ENCODE data around the gene SHCBP1L.
A peak's percentile ranks its signal among the peaks of the same experiment; 100 is the strongest.
"Not testable (repeated sequence)": the region's sequence is repeated elsewhere in the genome, so short reads cannot be mapped to it uniquely, and the experiment has no call there.

The SHCBP1L gene

GRCh38 chr1:182965096-182965495 is 12.1 kb upstream of the SHCBP1L start:
- DNase-seq (ENCODE audit: low spot score), result no peak

DNA sequence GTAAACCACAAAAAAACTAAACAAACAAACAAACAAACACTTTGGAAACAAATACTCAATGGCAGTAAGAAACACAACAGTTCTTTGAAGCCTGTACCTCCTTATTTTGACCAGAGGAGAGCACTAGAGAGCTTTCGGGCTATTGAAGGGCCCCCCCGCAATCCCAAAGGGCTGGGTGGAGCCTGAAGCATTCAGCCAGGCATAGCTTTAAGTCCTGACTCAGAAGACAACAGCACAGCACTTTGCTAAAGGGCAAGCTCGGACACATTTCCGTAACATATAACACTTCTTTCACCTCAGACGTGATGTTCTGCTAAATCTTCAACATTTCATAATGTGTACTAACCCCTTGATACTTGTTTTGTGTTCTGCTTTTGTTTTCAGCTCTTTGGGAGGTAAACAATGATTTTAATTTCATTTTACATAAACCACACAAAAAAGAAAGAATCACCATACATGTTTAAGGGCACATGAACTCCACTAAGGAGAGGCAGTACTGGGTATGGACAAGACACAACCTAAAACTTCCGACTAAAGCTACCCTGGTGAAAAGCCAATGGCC is 9.7 kb upstream of the SHCBP1L start:
- peak; percentile 94 for DNase-seq (ENCODE audit: low spot score)

- no peak for DNase-seq (ENCODE audit: low spot score)
These were observed 7.1 kb upstream of the SHCBP1L start for GRCh38 chr1:182960046-182960445.

DNA sequence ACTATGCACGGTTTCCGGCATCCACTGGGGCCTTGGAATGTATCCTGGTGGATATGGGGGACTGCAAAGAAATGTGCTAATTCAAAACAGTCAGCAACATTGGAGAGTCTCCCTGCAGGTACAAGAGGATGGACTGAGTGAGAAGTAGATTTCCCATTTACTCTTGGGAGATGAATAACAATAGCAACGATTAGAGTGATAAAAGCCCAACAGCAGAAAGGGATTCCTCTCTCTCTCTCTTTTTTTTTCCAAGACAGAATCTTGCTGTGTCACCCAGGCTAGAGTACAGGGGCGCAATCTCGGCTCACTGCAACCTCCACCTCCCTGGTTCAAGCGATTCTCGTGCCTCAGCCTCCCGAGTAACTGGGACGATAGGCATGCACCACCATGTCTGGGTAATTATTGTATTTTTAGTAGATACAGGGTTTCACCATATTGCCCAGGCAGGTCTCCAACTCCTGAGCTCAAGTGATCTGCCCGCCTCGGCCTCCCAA is 5.0 kb upstream of the SHCBP1L start:
- DNase-seq (ENCODE audit: low spot score), result no peak

- DNase-seq (ENCODE audit: low spot score), result no peak
These were observed 3.9 kb upstream of the SHCBP1L start for GRCh38 chr1:182956708-182957365.

DNA sequence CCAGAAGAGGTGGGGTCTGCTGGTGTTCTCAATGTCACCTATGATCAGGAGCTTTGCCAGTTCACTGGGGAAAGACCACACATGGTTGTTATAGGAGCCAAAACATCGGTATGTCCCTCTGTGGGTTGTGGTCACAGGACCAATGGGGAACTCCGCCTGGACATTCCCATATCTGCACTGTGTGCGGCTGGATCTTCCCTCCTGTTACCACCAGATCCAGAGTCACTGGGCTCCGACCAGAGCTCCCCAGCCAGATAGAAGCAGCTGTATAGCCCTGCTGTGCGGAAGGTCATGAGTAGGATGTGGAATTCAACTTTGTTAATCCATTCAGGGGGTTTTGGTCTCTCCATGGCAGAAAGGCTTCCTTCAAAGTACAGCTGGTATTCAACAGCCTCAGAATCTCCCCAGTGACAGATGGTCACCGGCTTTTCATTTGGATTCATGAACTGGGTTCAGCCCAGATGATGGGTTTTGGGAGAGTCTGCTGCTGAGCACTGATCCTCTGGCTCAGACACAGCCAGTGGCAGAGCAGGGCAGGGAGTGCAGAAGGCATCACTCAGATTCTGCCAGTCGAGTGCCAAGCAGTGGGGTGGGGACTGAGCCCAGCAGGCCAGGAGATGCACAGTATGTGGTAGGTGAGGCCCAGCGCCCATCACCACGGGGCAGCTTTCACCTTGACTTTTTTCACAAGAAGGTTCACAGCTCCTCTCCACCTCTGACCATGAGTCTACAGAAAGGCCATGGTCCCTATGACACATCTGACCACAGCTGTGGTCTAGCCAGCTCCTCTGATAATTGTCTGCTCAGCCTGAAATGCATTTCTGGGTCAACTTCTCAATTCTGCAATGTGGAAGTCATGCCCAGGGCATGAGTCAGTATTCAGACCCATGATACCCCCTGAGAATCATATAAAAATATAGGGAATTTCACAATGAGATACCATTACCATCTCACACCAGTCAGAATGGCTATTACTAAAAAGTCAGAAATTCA is 2.9 kb upstream of the SHCBP1L start:
- peak; percentile 35 for DNase-seq (ENCODE audit: low spot score)

DNA sequence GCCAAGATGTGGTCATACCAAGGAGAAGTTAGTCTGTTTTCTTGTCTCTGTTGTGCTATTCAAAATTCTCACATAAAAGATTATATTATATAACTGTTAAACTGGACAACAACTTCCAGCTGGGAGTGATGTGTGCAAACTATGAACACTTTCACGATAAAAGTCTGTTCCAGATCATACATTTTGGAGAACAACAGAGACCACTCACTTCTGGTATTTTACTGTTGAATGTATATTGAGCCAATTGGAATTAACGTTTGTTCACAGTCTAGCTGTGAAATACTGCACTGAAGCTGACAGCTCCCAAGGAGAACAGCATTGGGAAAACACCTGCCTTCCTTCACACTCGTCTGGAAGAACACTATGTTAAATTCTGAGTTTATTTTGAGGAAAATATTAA is 860 bp upstream of the SHCBP1L start:
- DNase-seq (ENCODE audit: low spot score), result no peak

DNA sequence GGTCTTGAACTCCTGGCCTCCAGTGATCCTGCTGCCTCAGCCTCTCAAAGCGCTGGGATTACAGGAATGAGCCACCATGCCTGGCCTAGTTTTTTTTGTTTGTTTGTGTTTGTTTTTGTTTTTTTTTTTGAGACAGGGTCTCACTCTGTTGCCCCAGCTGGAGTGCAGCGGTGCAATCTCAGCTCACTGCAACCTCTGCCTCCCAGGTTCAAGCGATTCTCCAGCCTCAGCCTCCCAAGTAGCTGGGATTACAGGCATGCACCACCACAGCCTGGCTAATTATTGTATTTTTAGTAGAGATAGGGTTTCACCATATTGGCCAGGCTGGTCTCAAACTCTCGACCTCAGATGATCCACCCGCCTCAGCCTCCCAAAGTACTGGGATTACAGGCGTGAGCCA is 9.6 kb downstream of the SHCBP1L start:
- not testable (repeated sequence) for DNase-seq (ENCODE audit: low spot score)

DNA sequence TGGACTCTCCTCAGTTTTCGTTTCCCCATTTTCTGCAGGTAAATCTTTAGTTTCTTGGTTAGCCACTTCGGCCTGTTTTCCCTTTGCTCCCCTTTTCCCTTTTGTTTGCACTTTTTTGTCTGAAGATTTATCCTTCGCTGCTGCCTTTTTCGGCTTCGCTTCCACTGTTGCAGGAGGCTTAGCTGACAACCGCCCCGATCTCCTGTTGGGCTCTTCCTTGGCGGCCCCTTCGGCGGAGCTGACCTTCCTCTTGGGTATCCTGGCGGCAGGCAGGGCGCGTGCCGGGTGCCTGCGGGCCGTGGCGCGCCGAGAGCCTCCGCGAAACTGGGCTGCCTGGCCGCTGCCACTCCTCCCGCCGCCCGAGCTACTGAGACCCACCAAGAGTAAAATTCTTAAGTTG is 10.8 kb downstream of the SHCBP1L start:
- DNase-seq (ENCODE audit: low spot score), result not testable (repeated sequence)

DNA sequence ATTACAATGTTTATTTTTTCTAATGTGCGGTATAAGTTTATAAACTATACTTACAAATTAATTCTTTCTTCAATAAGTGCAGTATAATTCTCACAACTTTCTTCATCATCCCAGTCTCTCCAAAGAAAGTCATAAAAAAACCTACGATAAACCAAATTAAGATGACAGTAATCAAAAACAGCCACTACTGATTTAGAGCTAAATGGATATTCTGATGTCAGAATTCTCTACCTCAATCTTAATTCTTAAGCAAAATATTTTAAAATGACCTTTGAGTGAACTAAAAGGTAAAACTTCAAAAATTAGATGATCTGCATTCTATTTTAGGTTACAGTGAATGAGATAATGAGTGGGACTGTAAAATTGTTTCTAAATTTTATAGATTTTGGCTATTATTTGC is 13.6 kb downstream of the SHCBP1L start:
- DNase-seq (ENCODE audit: low spot score), result no peak

GRCh38 chr1:182935716-182936115 is 17.2 kb downstream of the SHCBP1L start:
- no peak for DNase-seq (ENCODE audit: low spot score)

- no peak for DNase-seq (ENCODE audit: low spot score)
These were observed 22.0 kb downstream of the SHCBP1L start for GRCh38 chr1:182930985-182931384.

- no peak for DNase-seq (ENCODE audit: low spot score)
These were observed 25.1 kb downstream of the SHCBP1L start for GRCh38 chr1:182927693-182928433.

- DNase-seq (ENCODE audit: low spot score), result no peak
These were observed 27.3 kb downstream of the SHCBP1L start for GRCh38 chr1:182925661-182926060.

- no peak for DNase-seq (ENCODE audit: low spot score)
These were observed 35.6 kb downstream of the SHCBP1L start for GRCh38 chr1:182917378-182917777.

DNA sequence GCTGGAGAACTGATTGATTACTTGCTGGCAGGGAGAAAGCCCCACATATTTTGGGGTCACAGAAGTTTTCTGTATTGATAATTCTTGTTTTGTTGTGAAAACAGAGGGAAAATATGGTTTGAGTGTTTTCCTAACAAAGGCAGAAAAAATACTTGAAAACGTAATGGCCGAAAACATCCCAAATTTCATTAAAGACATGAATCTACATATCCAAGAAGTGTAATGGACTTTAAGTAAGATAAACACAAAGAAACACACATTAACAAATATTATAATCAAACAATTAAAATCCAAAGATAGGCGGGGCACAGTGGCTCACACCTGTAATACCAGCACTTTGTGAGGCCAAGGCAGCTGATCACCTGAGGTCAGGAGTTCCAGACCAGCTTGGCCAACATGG is 39.6 kb downstream of the SHCBP1L start:
- no peak for DNase-seq (ENCODE audit: low spot score)

GRCh38 chr1:182910143-182910542 is 42.8 kb downstream of the SHCBP1L start:
- no peak for DNase-seq (ENCODE audit: low spot score)

DNA sequence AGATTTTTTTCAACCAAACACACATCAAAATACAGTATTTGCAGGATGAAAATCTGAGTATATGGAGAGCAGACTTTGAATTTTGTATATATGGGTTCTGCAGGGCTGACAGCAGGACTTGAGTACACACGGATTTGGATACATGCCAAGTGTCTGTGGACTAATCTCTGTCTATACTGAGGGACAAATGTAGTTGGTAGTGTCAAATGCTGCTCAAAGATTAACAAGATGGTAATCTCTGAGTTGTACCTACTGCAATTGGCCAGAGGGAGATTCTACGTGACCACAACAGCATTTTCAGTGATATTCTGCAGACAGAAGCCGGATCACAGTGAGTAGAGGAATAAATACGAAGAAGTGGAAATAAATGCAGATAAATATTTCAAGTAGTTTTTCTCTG is 43.4 kb downstream of the SHCBP1L start:
- DNase-seq (ENCODE audit: low spot score), result no peak

GRCh38 chr1:182905321-182905720 is 47.6 kb downstream of the SHCBP1L start:
- DNase-seq (ENCODE audit: low spot score), result no peak

DNA sequence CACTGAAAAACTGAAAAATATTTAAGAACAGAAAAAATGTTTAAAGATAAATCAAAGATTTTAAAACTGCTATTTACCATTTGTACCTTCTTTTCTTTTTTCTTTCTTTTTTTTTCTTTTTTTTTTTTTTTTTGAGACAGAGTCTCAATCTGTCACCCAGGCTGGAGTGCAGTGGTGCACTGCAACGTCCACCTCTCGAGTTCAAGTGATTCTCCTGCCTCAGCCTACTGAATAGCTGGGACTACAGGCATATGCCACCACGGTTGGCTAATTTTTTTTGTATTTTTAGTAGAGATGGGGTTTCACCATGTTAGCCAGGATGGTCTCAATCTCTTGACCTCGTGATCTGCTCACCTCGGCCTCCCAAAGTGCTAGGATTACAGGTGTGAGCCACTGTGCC is 51.0 kb downstream of the SHCBP1L start:
- DNase-seq (ENCODE audit: low spot score), result not testable (repeated sequence)

DNA sequence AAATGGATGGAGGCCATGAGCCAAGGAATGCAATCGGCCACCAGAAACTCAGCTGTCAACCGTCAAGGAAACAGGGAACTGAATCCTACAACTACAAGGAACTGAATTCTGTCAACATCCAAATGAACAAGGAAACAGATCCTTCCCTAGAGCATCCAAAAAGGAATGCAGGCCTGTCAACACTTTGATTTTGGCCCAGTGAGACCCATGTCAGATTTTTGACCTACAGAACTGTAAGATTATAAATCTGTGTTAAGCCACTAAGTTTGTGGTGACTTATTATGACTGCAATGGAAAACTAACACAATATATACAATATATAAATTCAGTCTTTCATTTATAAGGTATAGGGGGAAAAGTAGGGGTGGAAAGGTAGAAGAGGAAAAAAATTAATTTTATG is 55.3 kb downstream of the SHCBP1L start:
- DNase-seq (ENCODE audit: low spot score), result no peak

Data from LoVo (cell line).